ENCODE results near the gene PBX3. TPM values are rescaled to one million over a fixed set of nuclear protein-coding genes. Genes with fewer than 3 reads are reported as not detected.

Gene PBX3
- polyA plus RNA-seq, 1 donor = 20.3 TPM

GRCh38 chr9:125959315-125959714, 212.1 kb downstream of the PBX3 start:
- WGBS (ENCODE audit: insufficient coverage, low lambda C conversion rate) = no CpG with 5 or more reads among the region's 3 CpGs
- Histone ChIP-seq H3K27ac (ENCODE audit: low read length) (no peak overlapping the region), H3K4me1 (ENCODE audit: control insufficient read depth, insufficient read depth, low read length) (no peaks in the 10 kb centered on the region), H3K9me3 (ENCODE audit: control insufficient read depth, low read depth, low read length) (no peaks in the 10 kb centered on the region), H3K27me3 (ENCODE audit: control insufficient read depth, insufficient read depth, low read length) (no peaks in the 10 kb centered on the region), H3K36me3 (ENCODE audit: control insufficient read depth, insufficient read depth, low read length) (peaks cover 9% of the 10 kb centered on the region), H3K4me3 (ENCODE audit: low read length) (no peak overlapping the region)
- DNase-seq = no peak

GRCh38 chr9:125959951-125960619, 212.9 kb downstream of the PBX3 start:
- no peaks in the 10 kb centered on the region for H3K9me3 ChIP-seq (ENCODE audit: control insufficient read depth, low read depth, low read length)
- H3K36me3 ChIP-seq (ENCODE audit: control insufficient read depth, insufficient read depth, low read length) = peaks cover 9% of the 10 kb centered on the region
- no peak for DNase-seq
- H3K4me1 ChIP-seq (ENCODE audit: control insufficient read depth, insufficient read depth, low read length) = no peaks in the 10 kb centered on the region
- WGBS (ENCODE audit: insufficient coverage, low lambda C conversion rate) = 90% methylated on average over 2 of the region's 6 CpGs
- no peak overlapping the region for H3K27ac ChIP-seq (ENCODE audit: low read length)
- no peaks in the 10 kb centered on the region for H3K27me3 ChIP-seq (ENCODE audit: control insufficient read depth, insufficient read depth, low read length)
- H3K4me3 ChIP-seq (ENCODE audit: low read length) = no peak overlapping the region

GRCh38 chr9:125960626-125961025, 213.5 kb downstream of the PBX3 start:
- H3K27ac ChIP-seq (ENCODE audit: low read length) = no peak overlapping the region
- H3K4me3 ChIP-seq (ENCODE audit: low read length) = no peak overlapping the region
- WGBS (ENCODE audit: insufficient coverage, low lambda C conversion rate) = no CpG with 5 or more reads among the region's 8 CpGs
- H3K4me1 ChIP-seq (ENCODE audit: control insufficient read depth, insufficient read depth, low read length) = no peaks in the 10 kb centered on the region
- H3K9me3 ChIP-seq (ENCODE audit: control insufficient read depth, low read depth, low read length) = no peaks in the 10 kb centered on the region
- no peak for DNase-seq
- H3K27me3 ChIP-seq (ENCODE audit: control insufficient read depth, insufficient read depth, low read length) = no peaks in the 10 kb centered on the region
- H3K36me3 ChIP-seq (ENCODE audit: control insufficient read depth, insufficient read depth, low read length) = peaks cover 11% of the 10 kb centered on the region

- WGBS (ENCODE audit: insufficient coverage, low lambda C conversion rate) = no CpG with 5 or more reads among the region's 7 CpGs
- H3K36me3 ChIP-seq (ENCODE audit: control insufficient read depth, insufficient read depth, low read length) = peaks cover 13% of the 10 kb centered on the region
- no peaks in the 10 kb centered on the region for H3K4me1 ChIP-seq (ENCODE audit: control insufficient read depth, insufficient read depth, low read length)
- no peak overlapping the region for H3K4me3 ChIP-seq (ENCODE audit: low read length)
- no peaks in the 10 kb centered on the region for H3K27me3 ChIP-seq (ENCODE audit: control insufficient read depth, insufficient read depth, low read length)
- no peak for DNase-seq
- H3K9me3 ChIP-seq (ENCODE audit: control insufficient read depth, low read depth, low read length) = no peaks in the 10 kb centered on the region
- no peak overlapping the region for H3K27ac ChIP-seq (ENCODE audit: low read length)
Observed at GRCh38 chr9:125961072-125961471, 213.9 kb downstream of the PBX3 start.

GRCh38 chr9:125963932-125964331, 216.8 kb downstream of the PBX3 start:
- no CpG with 5 or more reads among the region's 2 CpGs for WGBS (ENCODE audit: insufficient coverage, low lambda C conversion rate)

GRCh38 chr9:125964702-125965225, 217.6 kb downstream of the PBX3 start:
- Histone ChIP-seq H3K27ac (ENCODE audit: low read length) (no peak overlapping the region), H3K4me3 (ENCODE audit: low read length) (no peak overlapping the region), H3K27me3 (ENCODE audit: control insufficient read depth, insufficient read depth, low read length) (no peaks in the 10 kb centered on the region), H3K4me1 (ENCODE audit: control insufficient read depth, insufficient read depth, low read length) (no peaks in the 10 kb centered on the region), H3K36me3 (ENCODE audit: control insufficient read depth, insufficient read depth, low read length) (peaks cover 16% of the 10 kb centered on the region), H3K9me3 (ENCODE audit: control insufficient read depth, low read depth, low read length) (no peaks in the 10 kb centered on the region)
- no peak for DNase-seq
- WGBS (ENCODE audit: insufficient coverage, low lambda C conversion rate) = no CpG with 5 or more reads among the region's 6 CpGs

More at GRCh38 chr9:125963932-125964331, 216.8 kb downstream of the PBX3 start:
- H3K27ac ChIP-seq (ENCODE audit: low read length) = no peak overlapping the region
- H3K9me3 ChIP-seq (ENCODE audit: control insufficient read depth, low read depth, low read length) = no peaks in the 10 kb centered on the region
- no peaks in the 10 kb centered on the region for H3K4me1 ChIP-seq (ENCODE audit: control insufficient read depth, insufficient read depth, low read length)
- peaks cover 16% of the 10 kb centered on the region for H3K36me3 ChIP-seq (ENCODE audit: control insufficient read depth, insufficient read depth, low read length)
- no peak for DNase-seq
- H3K4me3 ChIP-seq (ENCODE audit: low read length) = no peak overlapping the region
- no peaks in the 10 kb centered on the region for H3K27me3 ChIP-seq (ENCODE audit: control insufficient read depth, insufficient read depth, low read length)

- Histone ChIP-seq H3K4me1 (ENCODE audit: control insufficient read depth, insufficient read depth, low read length) (no peaks in the 10 kb centered on the region), H3K36me3 (ENCODE audit: control insufficient read depth, insufficient read depth, low read length) (peaks cover 16% of the 10 kb centered on the region), H3K9me3 (ENCODE audit: control insufficient read depth, low read depth, low read length) (no peaks in the 10 kb centered on the region), H3K27me3 (ENCODE audit: control insufficient read depth, insufficient read depth, low read length) (no peaks in the 10 kb centered on the region), H3K27ac (ENCODE audit: low read length) (no peak overlapping the region), H3K4me3 (ENCODE audit: low read length) (no peak overlapping the region)
- no peak for DNase-seq
- no CpG with 5 or more reads among the region's 10 CpGs for WGBS (ENCODE audit: insufficient coverage, low lambda C conversion rate)
Observed at GRCh38 chr9:125965477-125965876, 218.3 kb downstream of the PBX3 start.

GRCh38 chr9:125966466-125966865, 219.3 kb downstream of the PBX3 start:
- WGBS (ENCODE audit: insufficient coverage, low lambda C conversion rate) = 37% methylated on average over 2 of the region's 9 CpGs
- DNase-seq = no peak
- Histone ChIP-seq H3K4me3 (ENCODE audit: low read length) (no peak overlapping the region), H3K9me3 (ENCODE audit: control insufficient read depth, low read depth, low read length) (no peaks in the 10 kb centered on the region), H3K4me1 (ENCODE audit: control insufficient read depth, insufficient read depth, low read length) (no peaks in the 10 kb centered on the region), H3K27me3 (ENCODE audit: control insufficient read depth, insufficient read depth, low read length) (no peaks in the 10 kb centered on the region), H3K36me3 (ENCODE audit: control insufficient read depth, insufficient read depth, low read length) (peaks cover 12% of the 10 kb centered on the region), H3K27ac (ENCODE audit: low read length) (no peak overlapping the region)

- no peaks in the 10 kb centered on the region for H3K27me3 ChIP-seq (ENCODE audit: control insufficient read depth, insufficient read depth, low read length)
- no peak overlapping the region for H3K27ac ChIP-seq (ENCODE audit: low read length)
- no peaks in the 10 kb centered on the region for H3K9me3 ChIP-seq (ENCODE audit: control insufficient read depth, low read depth, low read length)
- H3K4me3 ChIP-seq (ENCODE audit: low read length) = no peak overlapping the region
- peaks cover 10% of the 10 kb centered on the region for H3K36me3 ChIP-seq (ENCODE audit: control insufficient read depth, insufficient read depth, low read length)
- no peaks in the 10 kb centered on the region for H3K4me1 ChIP-seq (ENCODE audit: control insufficient read depth, insufficient read depth, low read length)
- DNase-seq = no peak
- WGBS (ENCODE audit: insufficient coverage, low lambda C conversion rate) = no CpG with 5 or more reads among the region's 11 CpGs
Observed at GRCh38 chr9:125966959-125967711, 220.0 kb downstream of the PBX3 start.

GRCh38 chr9:125968714-125969374, 221.7 kb downstream of the PBX3 start:
- no peak for DNase-seq

More at GRCh38 chr9:125968714-125969374, 221.7 kb downstream of the PBX3 start:
- H3K9me3 ChIP-seq (ENCODE audit: control insufficient read depth, low read depth, low read length) = no peaks in the 10 kb centered on the region
- H3K36me3 ChIP-seq (ENCODE audit: control insufficient read depth, insufficient read depth, low read length) = peaks cover 7% of the 10 kb centered on the region
- H3K27me3 ChIP-seq (ENCODE audit: control insufficient read depth, insufficient read depth, low read length) = no peaks in the 10 kb centered on the region
- WGBS (ENCODE audit: insufficient coverage, low lambda C conversion rate) = 67% methylated on average over 2 of the region's 6 CpGs
- H3K4me1 ChIP-seq (ENCODE audit: control insufficient read depth, insufficient read depth, low read length) = no peaks in the 10 kb centered on the region
- H3K4me3 ChIP-seq (ENCODE audit: low read length) = no peak overlapping the region
- no peak overlapping the region for H3K27ac ChIP-seq (ENCODE audit: low read length)

Measured in large intestine (tissue), 3 donors.